GF-D8 (cell line): ENCODE results near the gene C18orf63.
"Not testable (repeated sequence)": the region's sequence is repeated elsewhere in the genome, so short reads cannot be mapped to it uniquely, and the experiment has no call there.

ENCODE experiments used
- DNase-seq: peaks from one replicate; lab custom pipeline; 2025; lab: John Stamatoyannopoulos, UW

Gene C18orf63

GRCh38 chr18:74315464-74316256 is at the start of gene C18orf63:
Gene C18orf63, plus strand, starts transcription at chr18:74315839. Its CDS starts 2,027 bp downstream, at chr18:74317866.
- no peak for DNase-seq

- DNase-seq: no peak
Observed at GRCh38 chr18:74266161-74266560, 49.5 kb upstream of the C18orf63 start.

DNA sequence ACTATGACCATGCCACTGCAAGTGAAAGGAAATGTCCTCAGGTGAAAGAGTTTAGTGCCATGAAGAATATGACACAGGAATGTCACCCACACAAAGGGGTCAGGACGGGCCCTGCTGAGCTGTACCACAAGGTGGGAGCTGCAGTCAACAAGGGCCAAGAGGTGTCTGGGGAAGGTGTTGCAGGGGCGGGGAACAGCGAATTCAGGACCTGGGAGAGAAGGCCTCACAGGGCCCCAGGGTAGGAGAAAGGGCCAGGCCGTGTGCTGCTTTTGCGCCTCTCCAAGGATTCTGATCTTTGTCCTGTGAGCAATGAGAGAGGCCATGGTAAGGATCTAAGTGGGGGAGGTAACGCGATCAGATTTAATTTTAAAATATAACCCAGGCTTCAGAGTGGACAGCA is 47.5 kb upstream of the C18orf63 start:
- DNase-seq: no peak

GRCh38 chr18:74268933-74269620 is 46.6 kb upstream of the C18orf63 start:
- no peak for DNase-seq

GRCh38 chr18:74271635-74272034 is 44.0 kb upstream of the C18orf63 start:
- no peak for DNase-seq

DNA sequence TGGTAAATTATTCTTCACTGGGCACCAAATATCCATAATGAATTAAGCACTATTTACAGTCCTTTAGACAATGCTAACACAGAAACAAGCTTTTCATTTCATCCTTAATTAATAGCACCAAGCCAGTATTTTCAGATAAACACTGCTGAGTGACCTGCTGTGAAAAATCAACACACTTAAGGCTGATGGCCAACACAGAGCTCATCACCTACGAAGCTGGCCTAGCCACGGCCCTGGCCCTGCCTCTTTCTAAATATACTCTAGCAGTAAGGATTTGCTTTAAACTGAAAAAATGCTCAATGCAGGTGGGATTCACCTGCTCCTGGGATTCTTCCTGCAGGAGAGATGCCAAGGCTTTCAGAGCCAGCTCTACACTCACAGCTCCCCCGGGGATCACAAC is 42.2 kb upstream of the C18orf63 start:
- DNase-seq: no peak

DNA sequence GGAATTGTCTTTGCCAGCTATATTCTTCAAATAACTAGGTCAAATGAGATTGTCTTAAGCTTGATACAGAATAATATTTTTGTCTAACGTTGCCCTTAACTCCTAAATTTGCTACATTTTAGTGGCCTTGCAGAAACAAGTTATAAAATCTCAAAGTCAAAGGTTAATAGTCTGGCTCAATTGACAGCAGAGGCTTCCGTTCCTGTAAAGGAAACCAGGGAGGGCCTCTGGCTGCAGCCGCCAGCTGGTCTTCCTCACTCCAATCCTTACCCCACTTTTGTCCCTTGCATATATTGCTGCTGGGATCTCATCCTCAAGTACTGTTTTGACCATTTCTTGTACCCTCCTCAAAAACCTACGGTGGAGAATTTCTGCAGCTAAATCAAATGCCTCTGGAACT is 40.9 kb upstream of the C18orf63 start:
- no peak for DNase-seq

DNA sequence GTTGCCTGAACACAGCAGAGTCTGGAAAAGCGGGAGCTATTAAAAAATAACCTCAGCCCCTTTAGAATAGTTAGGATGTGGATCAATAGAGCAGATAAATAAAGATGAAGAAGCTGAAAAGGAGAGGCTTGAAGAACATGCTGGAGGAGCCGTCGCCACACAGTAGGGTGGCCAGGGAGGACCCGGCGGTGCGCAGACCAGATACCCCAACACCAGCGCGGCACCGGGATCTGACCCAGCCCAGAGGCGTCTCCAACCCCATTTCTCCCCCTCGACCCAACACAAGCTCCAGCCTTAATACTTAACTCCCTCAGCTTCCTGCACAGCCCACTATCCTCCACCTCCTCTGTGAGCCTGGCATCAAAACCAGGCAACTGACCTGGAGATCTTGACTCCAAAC is 39.9 kb upstream of the C18orf63 start:
- no peak for DNase-seq

- DNase-seq: no peak
Observed at GRCh38 chr18:74276609-74277008, 39.0 kb upstream of the C18orf63 start.

GRCh38 chr18:74277296-74277695 is 38.3 kb upstream of the C18orf63 start:
- no peak for DNase-seq

- no peak for DNase-seq
Observed at GRCh38 chr18:74278058-74278457, 37.6 kb upstream of the C18orf63 start.

- no peak for DNase-seq
Observed at GRCh38 chr18:74278983-74279382, 36.7 kb upstream of the C18orf63 start.

DNA sequence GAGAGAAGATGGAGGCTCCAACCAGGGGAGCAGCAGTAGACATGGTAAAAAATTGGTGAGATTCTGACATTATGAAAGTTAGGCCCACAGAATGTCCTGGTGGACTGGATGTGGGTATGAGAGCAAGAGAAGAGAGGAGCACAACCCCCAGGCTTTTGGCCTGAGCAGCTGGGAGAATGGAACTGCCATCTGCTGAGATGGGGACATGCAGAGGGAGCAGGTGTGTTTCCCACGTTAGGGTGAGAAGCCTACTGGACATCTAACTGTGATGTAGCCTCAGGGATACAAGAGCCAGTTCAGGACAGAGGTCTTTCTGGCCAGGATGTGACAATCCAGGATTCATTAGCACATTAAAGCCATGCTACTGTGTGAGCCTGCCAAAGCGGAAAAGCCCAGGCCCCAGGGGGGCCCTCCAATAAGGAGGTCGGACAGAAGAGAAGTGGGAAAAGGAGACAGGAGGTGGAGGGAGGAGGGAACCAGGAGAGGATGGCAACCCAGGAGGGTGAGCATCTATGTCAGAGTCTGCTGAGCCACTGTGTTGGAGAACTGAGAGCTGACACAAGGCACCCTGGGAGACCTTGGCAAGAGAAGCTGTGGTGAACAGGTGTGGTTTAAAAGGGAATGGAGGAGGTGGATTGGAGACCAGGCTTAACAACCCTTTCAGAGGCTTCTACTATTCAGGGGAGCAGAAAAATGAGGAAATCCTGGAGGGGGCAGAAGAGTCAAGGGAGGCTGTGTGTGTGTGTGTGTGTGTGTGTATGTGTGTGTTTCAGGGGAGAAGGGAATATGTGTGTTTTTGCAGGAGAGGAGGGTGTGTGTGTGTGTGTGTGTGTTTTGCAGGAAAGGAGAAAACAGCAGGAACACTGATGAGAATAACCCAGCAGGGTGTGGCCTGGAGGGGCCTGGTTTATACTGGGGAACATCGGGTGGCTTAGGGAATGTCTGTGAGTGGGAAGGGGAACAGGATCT is 34.3 kb upstream of the C18orf63 start:
- no peak for DNase-seq

DNA sequence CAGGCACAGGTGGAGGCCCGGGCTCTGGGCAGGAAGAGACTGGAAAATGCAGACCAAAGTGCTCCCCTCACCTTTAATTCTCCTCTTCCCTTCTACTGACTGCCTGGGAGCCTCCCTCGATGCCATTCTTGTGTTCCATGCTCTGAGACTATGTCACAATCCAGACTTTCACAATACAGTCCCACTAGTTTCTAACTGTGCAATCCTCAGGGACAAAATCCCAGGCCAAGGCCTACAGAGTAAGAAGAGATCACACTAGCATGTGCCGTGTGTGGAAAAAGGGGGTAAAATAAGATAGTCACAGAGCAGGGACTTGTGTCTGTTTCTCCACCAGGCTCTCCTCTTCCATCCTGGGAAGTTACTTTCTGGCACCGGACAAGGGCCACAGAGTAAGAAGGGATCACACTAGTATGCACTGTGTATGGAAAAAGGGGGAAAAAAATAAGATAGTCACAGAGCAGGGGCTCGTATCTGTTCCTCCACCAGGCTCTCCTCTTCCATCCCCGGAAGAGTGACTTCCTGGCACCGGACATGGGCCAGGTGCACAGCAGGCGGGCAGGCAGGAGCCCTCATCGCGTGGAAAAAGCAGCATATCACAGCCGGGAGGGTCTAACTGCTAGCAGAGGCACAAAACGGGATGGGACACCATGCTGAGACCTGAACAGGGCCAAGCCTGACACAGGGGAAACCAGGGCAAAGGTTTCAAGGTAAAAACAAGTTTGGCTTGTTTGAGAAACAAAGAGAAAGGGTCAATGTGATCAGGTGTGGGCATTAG is 33.5 kb upstream of the C18orf63 start:
- peak; percentile 36 for DNase-seq

GRCh38 chr18:74282755-74283554 is 32.7 kb upstream of the C18orf63 start:
- DNase-seq: no peak

DNA sequence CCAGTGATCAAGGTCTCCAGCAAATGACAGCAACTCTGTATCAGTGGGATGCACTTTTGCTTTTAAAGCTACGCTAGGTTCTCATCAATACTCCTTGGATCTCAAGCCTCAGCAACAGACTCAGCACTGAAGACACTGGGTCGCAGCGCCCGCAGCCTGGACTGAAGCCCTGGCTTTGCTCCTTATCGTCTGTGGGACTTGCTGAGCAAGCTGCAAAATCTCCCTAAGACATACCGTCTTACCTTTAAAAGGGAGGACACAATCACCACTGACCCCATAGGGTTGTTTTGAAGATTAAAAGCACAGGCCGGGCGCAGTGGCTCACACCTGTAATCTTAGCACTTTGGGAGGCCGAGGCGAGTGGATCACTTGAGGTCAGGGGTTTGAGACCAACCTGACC is 32.0 kb upstream of the C18orf63 start:
- no peak for DNase-seq

DNA sequence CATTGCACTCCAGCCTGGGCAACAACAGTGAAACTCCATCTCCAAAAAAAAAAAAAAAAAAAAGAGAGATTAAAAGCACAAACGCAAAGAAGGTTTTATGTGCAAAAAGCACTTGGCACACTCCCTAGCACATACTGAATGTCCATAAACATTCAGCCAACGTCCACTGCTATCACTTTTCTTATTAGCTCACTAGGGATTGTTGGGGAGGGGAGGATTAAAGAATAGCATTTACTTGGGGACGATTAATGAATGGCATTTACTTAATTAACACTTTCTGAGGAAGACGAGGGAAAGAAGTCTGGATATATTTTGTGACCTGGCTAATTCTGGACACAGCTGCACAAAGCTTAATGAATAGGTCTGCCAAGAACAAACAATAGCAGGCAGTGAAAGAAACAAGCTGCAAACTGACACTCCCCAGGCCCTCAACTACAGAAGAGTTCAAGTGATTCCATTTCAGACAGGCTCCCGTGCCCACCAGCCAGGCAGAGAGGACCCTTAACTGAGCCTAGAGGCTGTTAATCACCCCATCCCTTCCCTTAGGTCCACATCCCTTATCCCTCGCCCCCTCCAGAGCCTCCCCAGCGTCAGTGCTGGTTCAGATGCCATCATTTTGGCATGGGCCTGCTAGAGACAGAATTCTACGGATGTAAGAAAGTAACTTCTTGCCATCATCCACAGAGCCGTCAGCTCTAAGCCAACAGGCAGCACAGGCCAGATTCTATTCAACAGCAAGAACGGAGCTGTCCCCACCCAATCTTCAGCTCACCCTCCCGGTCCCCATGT is 31.3 kb upstream of the C18orf63 start:
- DNase-seq: no peak

GRCh38 chr18:74284980-74285355 is 30.7 kb upstream of the C18orf63 start:
- DNase-seq: no peak

DNA sequence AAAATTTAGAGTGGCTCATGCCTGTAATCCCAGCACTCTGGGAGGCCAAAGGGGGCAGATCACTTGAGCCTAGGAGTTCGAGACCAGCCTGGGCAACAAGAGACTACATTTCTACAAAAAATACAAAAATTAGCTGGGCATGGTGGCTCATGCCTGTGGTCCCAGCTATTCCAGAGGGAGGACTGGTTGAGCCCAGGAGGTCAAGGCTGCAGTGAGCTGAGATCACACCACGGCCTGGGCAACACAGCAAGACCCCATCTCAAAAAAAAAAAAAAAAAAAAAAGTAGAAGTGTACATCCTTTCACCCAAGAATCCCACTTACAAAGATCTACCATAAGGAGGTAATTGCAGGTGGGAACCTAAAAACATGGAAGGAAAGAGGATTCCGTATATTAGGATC is 30.1 kb upstream of the C18orf63 start:
- not testable (repeated sequence) for DNase-seq
